Activated CD4-positive, alpha-beta T cell treated with anti-CD3 and anti-CD28 coated beads, Interleukin-2, amount 10 ng/mL, durations not matched to agents 24 days and 14 days (primary cell): Measurements from ENCODE around the gene EML2. TPM values are rescaled to one million over a fixed set of nuclear protein-coding genes. Genes with fewer than 3 reads are reported as not detected.
"Not testable (repeated sequence)": the region's sequence is repeated elsewhere in the genome, so short reads cannot be mapped to it uniquely, and the experiment has no call there.

Source experiments
- DNase-seq: peaks from one replicate; pipeline ENCODE4 v3.0.0; 2022
- H3K27ac Mint-ChIP-seq: one replicate; pipeline ENCODE4 v1.8.0; 2022; ENCODE audit warnings: mild to moderate bottlenecking, mixed read lengths
- H3K27me3 Mint-ChIP-seq: one replicate; pipeline ENCODE4 v1.8.0; 2022; ENCODE audit warnings: mixed read lengths
- H3K36me3 Mint-ChIP-seq: one replicate; pipeline ENCODE4 v1.8.0; 2022; ENCODE audit warnings: low read depth, mild to moderate bottlenecking, mixed read lengths
- H3K4me1 Mint-ChIP-seq: one replicate; pipeline ENCODE4 v1.8.0; 2021; ENCODE audit warnings: mixed read lengths
- H3K4me3 Mint-ChIP-seq: one replicate; pipeline ENCODE4 v1.8.0; 2022; ENCODE audit warnings: mild to moderate bottlenecking, moderate library complexity, mixed read lengths
- H3K9me3 Mint-ChIP-seq: one replicate; pipeline ENCODE4 v1.8.0; 2021; ENCODE audit warnings: mixed read lengths
- intact Hi-C: fragments of 100-400 bp; cut with micrococcal nuclease; formaldehyde crosslinking; loops from one replicate; pipeline ENCODE4 v1.15.1; 2023
- total RNA-seq: library from RNA; stranded (reverse); gene quantifications from 2 replicates; pipeline ENCODE4 v1.2.3, GENCODE V29; 2022

Gene EML2
- total RNA-seq, result 157 and 180 TPM in 2 replicates

GRCh38 chr19:45638930-45639729 is at the start of gene EML2:
TSS of gene EML2 (minus strand) at chr19:45639397. CDS start at chr19:45639376, 21 bp downstream.
- Mint-ChIP-seq H3K9me3 (no peaks in the 10 kb centered on the region), H3K4me3 (peak within 1 kb of the TSS; percentile 98), H3K27ac (peak within 1 kb of the TSS; percentile 93), H3K4me1 (peaks cover 28% of the 10 kb centered on the region), H3K27me3 (peaks cover 3% of the 10 kb centered on the region), H3K36me3 (peaks cover 20% of the 10 kb centered on the region)
- intact Hi-C loops, result no loop called here
- DNase-seq, result peak; percentile 91

- Mint-ChIP-seq H3K27ac (no peak overlapping the region), H3K27me3 (no peaks in the 10 kb centered on the region), H3K4me1 (peaks cover 12% of the 10 kb centered on the region), H3K36me3 (peaks cover 62% of the 10 kb centered on the region), H3K9me3 (no peaks in the 10 kb centered on the region), H3K4me3 (no peak overlapping the region)
- DNase-seq, result no peak
- intact Hi-C loops, result no loop called here
Measured at GRCh38 chr19:45687599-45687998, 48.4 kb upstream of the EML2 start.

GRCh38 chr19:45685045-45685444 is 45.8 kb upstream of the EML2 start:
- H3K4me3 Mint-ChIP-seq, H3K27ac Mint-ChIP-seq, DNase-seq, intact Hi-C loops, H3K9me3 Mint-ChIP-seq, H3K27me3 Mint-ChIP-seq: not testable (repeated sequence)
- Mint-ChIP-seq H3K4me1 (peaks cover 11% of the 10 kb centered on the region), H3K36me3 (peaks cover 53% of the 10 kb centered on the region)

GRCh38 chr19:45682908-45683307 is 43.7 kb upstream of the EML2 start:
- DNase-seq, result no peak
- H3K4me1 Mint-ChIP-seq, result peaks cover 9% of the 10 kb centered on the region
- H3K27me3 Mint-ChIP-seq, result no peaks in the 10 kb centered on the region
- H3K4me3 Mint-ChIP-seq, result no peak overlapping the region
- H3K36me3 Mint-ChIP-seq, result peaks cover 41% of the 10 kb centered on the region
- H3K27ac Mint-ChIP-seq, result peak overlapping the region; percentile 45
- H3K9me3 Mint-ChIP-seq, result no peaks in the 10 kb centered on the region
- intact Hi-C loops, result loop anchor here (5.0 kb wide), 1 partner anchor 86 kb away; no protein-coding TSS in a partner anchor

- Mint-ChIP-seq H3K4me1 (peaks cover 14% of the 10 kb centered on the region), H3K36me3 (peaks cover 34% of the 10 kb centered on the region), H3K27me3 (peaks cover 2% of the 10 kb centered on the region), H3K27ac (no peak overlapping the region), H3K4me3 (no peak overlapping the region), H3K9me3 (no peaks in the 10 kb centered on the region)
- intact Hi-C loops, result loop anchor here (5.0 kb wide), 1 partner anchor 85 kb away; no protein-coding TSS in a partner anchor
- no peak for DNase-seq
Measured at GRCh38 chr19:45682117-45682516, 42.9 kb upstream of the EML2 start.

- Mint-ChIP-seq H3K36me3 (peaks cover 27% of the 10 kb centered on the region), H3K4me1 (peaks cover 16% of the 10 kb centered on the region), H3K27me3 (peaks cover 2% of the 10 kb centered on the region), H3K4me3 (peak overlapping the region; percentile 72), H3K9me3 (no peaks in the 10 kb centered on the region), H3K27ac (peak overlapping the region; percentile 39)
- intact Hi-C loops, result loop anchor here (1.0 to 5.0 kb wide), 2 partner anchors 11 to 84 kb away; partner anchors contain the start of gene QPCTL
- peak; percentile 97 for DNase-seq
Measured at GRCh38 chr19:45681391-45682015, 42.3 kb upstream of the EML2 start.

GRCh38 chr19:45677351-45678230 is 38.4 kb upstream of the EML2 start:
- Mint-ChIP-seq H3K9me3 (no peaks in the 10 kb centered on the region), H3K36me3 (peaks cover 3% of the 10 kb centered on the region), H3K4me3 (peak overlapping the region; percentile 89), H3K27me3 (peaks cover 6% of the 10 kb centered on the region), H3K27ac (peak overlapping the region; percentile 85), H3K4me1 (peaks cover 16% of the 10 kb centered on the region)
- intact Hi-C loops, result loop anchor here (2.0 kb wide), 1 partner anchor 171 kb away; the partner anchor contains the start of gene VASP
- peak; percentile 92 for DNase-seq

- Mint-ChIP-seq H3K36me3 (peaks cover 2% of the 10 kb centered on the region), H3K27ac (peak overlapping the region; percentile 29), H3K4me1 (peaks cover 13% of the 10 kb centered on the region), H3K27me3 (peaks cover 6% of the 10 kb centered on the region), H3K9me3 (no peaks in the 10 kb centered on the region), H3K4me3 (peak overlapping the region; percentile 89)
- DNase-seq, result peak; percentile 81
- intact Hi-C loops, result loop anchor here (2.0 kb wide), 1 partner anchor 170 kb away; the partner anchor contains the start of gene VASP
Measured at GRCh38 chr19:45676851-45677263, 37.7 kb upstream of the EML2 start.

- DNase-seq, result no peak
- no peak overlapping the region for H3K27ac Mint-ChIP-seq
- H3K27me3 Mint-ChIP-seq, result peaks cover 9% of the 10 kb centered on the region
- H3K36me3 Mint-ChIP-seq, result peaks cover 2% of the 10 kb centered on the region
- no peaks in the 10 kb centered on the region for H3K9me3 Mint-ChIP-seq
- intact Hi-C loops, result no loop called here
- H3K4me1 Mint-ChIP-seq, result peaks cover 17% of the 10 kb centered on the region
- no peak overlapping the region for H3K4me3 Mint-ChIP-seq
Measured at GRCh38 chr19:45674946-45675345, 35.7 kb upstream of the EML2 start.

GRCh38 chr19:45670670-45671453 is 31.7 kb upstream of the EML2 start:
- Mint-ChIP-seq H3K36me3 (peaks cover 2% of the 10 kb centered on the region), H3K9me3 (no peaks in the 10 kb centered on the region), H3K27me3 (peaks cover 9% of the 10 kb centered on the region), H3K4me1 (peaks cover 25% of the 10 kb centered on the region), H3K27ac (no peak overlapping the region), H3K4me3 (peak overlapping the region; percentile 73)
- DNase-seq, result peak; percentile 93
- intact Hi-C loops, result no loop called here

GRCh38 chr19:45668342-45668871 is 29.2 kb upstream of the EML2 start:
- peak; percentile 83 for DNase-seq
- intact Hi-C loops, result loop anchor here (2.0 kb wide), 2 partner anchors 24 to 26 kb away; partner anchors contain the start of gene QPCTL
- peaks cover 27% of the 10 kb centered on the region for H3K4me1 Mint-ChIP-seq
- H3K27ac Mint-ChIP-seq, result peak overlapping the region; percentile 83
- no peaks in the 10 kb centered on the region for H3K9me3 Mint-ChIP-seq
- H3K27me3 Mint-ChIP-seq, result peaks cover 9% of the 10 kb centered on the region
- peaks cover 2% of the 10 kb centered on the region for H3K36me3 Mint-ChIP-seq
- H3K4me3 Mint-ChIP-seq, result peak overlapping the region; percentile 94

- peak within 1 kb of the TSS; percentile 83 for H3K27ac Mint-ChIP-seq
- peaks cover 9% of the 10 kb centered on the region for H3K27me3 Mint-ChIP-seq
- peak within 1 kb of the TSS; percentile 94 for H3K4me3 Mint-ChIP-seq
- intact Hi-C loops, result loop anchor here (2.0 kb wide), 2 partner anchors 25 kb away; partner anchors contain the start of gene QPCTL
- H3K9me3 Mint-ChIP-seq, result no peaks in the 10 kb centered on the region
- DNase-seq, result peak; percentile 84
- H3K36me3 Mint-ChIP-seq, result peaks cover 2% of the 10 kb centered on the region
- peaks cover 27% of the 10 kb centered on the region for H3K4me1 Mint-ChIP-seq
Measured at GRCh38 chr19:45667620-45668341, 28.6 kb upstream of the EML2 start, which contains the start of gene GIPR. TSS of gene GIPR (plus strand) at chr19:45668221. CDS start at chr19:45669521, 1,300 bp downstream.
